Neural progenitor cell (in vitro differentiated cells): ENCODE data around the gene C15orf61. TPM values are rescaled to one million over a fixed set of nuclear protein-coding genes. Genes with fewer than 3 reads are reported as not detected.

Experiments
- DNase-seq: peaks from one replicate; pipeline ENCODE4 v3.0.0-alpha.2; 2016; ENCODE audit warnings: low spot score
- H2AFZ ChIP-seq: fragments of 200-600 bp; sonication (generic); replicated peaks from 2 replicates; pipeline ENCODE4 v1.6.1; 2016; ENCODE audit warnings: antibody characterized with exemption
- H3F3A ChIP-seq: fragments of 200-600 bp; sonication (generic); 2 replicates; pipeline ENCODE4 v1.6.1; 2016; ENCODE audit warnings: antibody characterized with exemption, low read depth
- H3K27ac ChIP-seq: fragments of 200-600 bp; sonication (generic); 2 replicates; pipeline ENCODE4 v1.5.1; 2016; ENCODE audit warnings: mild to moderate bottlenecking
- H3K27me3 ChIP-seq: fragments of 200-600 bp; sonication (generic); 2 replicates; pipeline ENCODE4 v1.6.1; 2016; ENCODE audit warnings: mild to moderate bottlenecking, moderate library complexity
- H3K36me3 ChIP-seq: fragments of 200-600 bp; sonication (generic); 2 replicates; pipeline ENCODE4 v1.5.1; 2016
- H3K4me1 ChIP-seq: fragments of 200-600 bp; sonication (generic); 2 replicates; pipeline ENCODE4 v1.6.1; 2016; ENCODE audit warnings: mixed run types
- H3K4me2 ChIP-seq: fragments of 200-600 bp; sonication (generic); 2 replicates; pipeline ENCODE4 v1.6.1; 2016
- H3K4me3 ChIP-seq: fragments of 200-600 bp; sonication (generic); 2 replicates; pipeline ENCODE4 v1.5.1; 2016
- H3K79me2 ChIP-seq: fragments of 200-600 bp; sonication (generic); 2 replicates; pipeline ENCODE4 v1.6.1; 2016; ENCODE audit warnings: low read depth
- H3K9ac ChIP-seq: fragments of 200-600 bp; sonication (generic); 2 replicates; pipeline ENCODE4 v1.6.1; 2016
- H3K9me3 ChIP-seq: fragments of 200-600 bp; sonication (generic); 2 replicates; pipeline ENCODE4 v1.5.1; 2016; ENCODE audit warnings: low read depth
- H4K20me1 ChIP-seq: fragments of 200-600 bp; sonication (generic); 2 replicates; pipeline ENCODE4 v1.6.1; 2016; ENCODE audit warnings: low read depth
- H3K27ac Mint-ChIP-seq: 3 replicates; pipeline ENCODE4 v1.8.0; 2021; ENCODE audit warnings: mixed read lengths
- H3K27me3 Mint-ChIP-seq: 2 replicates; pipeline ENCODE4 v1.8.0; 2022; ENCODE audit warnings: low read depth, mild to moderate bottlenecking, inconsistent platforms, moderate library complexity, mixed read lengths; ENCODE audit not compliant: insufficient read depth
- H3K36me3 Mint-ChIP-seq: 3 replicates; pipeline ENCODE4 v1.8.0; 2021; ENCODE audit warnings: mixed read lengths
- H3K4me1 Mint-ChIP-seq: 3 replicates; pipeline ENCODE4 v1.8.0; 2021; ENCODE audit warnings: mixed read lengths
- H3K4me3 Mint-ChIP-seq: 3 replicates; pipeline ENCODE4 v1.8.0; 2021; ENCODE audit warnings: mild to moderate bottlenecking, moderate library complexity, mixed read lengths
- H3K9me3 Mint-ChIP-seq: 3 replicates; pipeline ENCODE4 v1.8.0; 2020; ENCODE audit warnings: mixed read lengths
- EZH2 ChIP-seq: fragments of 200-600 bp; sonication (generic); IDR thresholded peaks from 2 replicates; pipeline ENCODE4 v1.6.1; 2017; ENCODE audit warnings: antibody characterized with exemption, mild to moderate bottlenecking, moderate library complexity
- EZH2phosphoT487 ChIP-seq: fragments of 200-600 bp; sonication (generic); IDR thresholded peaks from 2 replicates; pipeline ENCODE4 v1.6.1; 2017; ENCODE audit warnings: antibody characterized with exemption
- total RNA-seq: library from RNA; depleted of rRNA; stranded (reverse); fragments of >200 nt; gene quantifications from 2 replicates; pipeline ENCODE4 v1.2.3, GENCODE V29; 2015; ENCODE audit warnings: low replicate concordance
- TF ChIP-seq, protein P1 (sequence below): fragments of 200-600 bp; sonication (generic); IDR thresholded peaks from 2 replicates; pipeline ENCODE4 v1.5.1; 2017; ENCODE audit warnings: antibody characterized with exemption, mild to moderate bottlenecking

The C15orf61 gene
- total RNA-seq, 1 donor from 2014 or later = 3.5 TPM

DNA sequence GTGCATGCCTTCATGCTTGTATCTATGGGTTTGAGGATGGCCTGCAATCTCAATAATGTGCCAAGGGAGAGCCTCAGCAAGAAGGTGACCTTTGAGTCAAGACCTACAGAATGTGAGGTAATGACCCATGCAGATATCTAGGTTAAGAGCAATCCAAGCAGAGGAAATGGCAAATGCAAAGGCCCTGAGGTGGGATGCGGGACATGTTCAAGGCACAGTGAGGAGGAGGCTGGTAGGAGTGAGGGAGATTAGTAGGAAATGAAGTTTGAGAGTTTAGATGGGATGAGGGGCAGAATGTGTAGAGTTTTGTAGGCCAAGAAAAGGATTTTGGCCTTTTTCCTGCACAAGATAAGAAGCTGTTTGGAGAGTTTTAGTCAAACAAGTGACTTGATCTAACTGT lies 16.8 kb downstream of the C15orf61 start:
- Mint-ChIP-seq H3K36me3 (no peaks in the 10 kb centered on the region), H3K27me3 (peaks cover 3% of the 10 kb centered on the region), H3K27ac (no peak overlapping the region), H3K9me3 (no peaks in the 10 kb centered on the region), H3K4me3 (no peak overlapping the region), H3K4me1 (peaks cover 21% of the 10 kb centered on the region)
- Histone ChIP-seq H3F3A (peaks cover 11% of the 10 kb centered on the region), H4K20me1 (no peaks in the 10 kb centered on the region), H3K27ac (no peak overlapping the region), H3K4me3 (no peak overlapping the region), H3K4me1 (peaks cover 17% of the 10 kb centered on the region), H3K36me3 (no peaks in the 10 kb centered on the region), H2AFZ (no peak overlapping the region), H3K4me2 (no peak overlapping the region), H3K27me3 (no peaks in the 10 kb centered on the region), H3K9me3 (no peaks in the 10 kb centered on the region), H3K79me2 (peaks cover under 1% of the 10 kb centered on the region), H3K9ac (no peak overlapping the region)
- no peak for TF ChIP-seq EZH2phosphoT487
- TF ChIP-seq EZH2 = no peak
- TF ChIP-seq, protein P1, sequence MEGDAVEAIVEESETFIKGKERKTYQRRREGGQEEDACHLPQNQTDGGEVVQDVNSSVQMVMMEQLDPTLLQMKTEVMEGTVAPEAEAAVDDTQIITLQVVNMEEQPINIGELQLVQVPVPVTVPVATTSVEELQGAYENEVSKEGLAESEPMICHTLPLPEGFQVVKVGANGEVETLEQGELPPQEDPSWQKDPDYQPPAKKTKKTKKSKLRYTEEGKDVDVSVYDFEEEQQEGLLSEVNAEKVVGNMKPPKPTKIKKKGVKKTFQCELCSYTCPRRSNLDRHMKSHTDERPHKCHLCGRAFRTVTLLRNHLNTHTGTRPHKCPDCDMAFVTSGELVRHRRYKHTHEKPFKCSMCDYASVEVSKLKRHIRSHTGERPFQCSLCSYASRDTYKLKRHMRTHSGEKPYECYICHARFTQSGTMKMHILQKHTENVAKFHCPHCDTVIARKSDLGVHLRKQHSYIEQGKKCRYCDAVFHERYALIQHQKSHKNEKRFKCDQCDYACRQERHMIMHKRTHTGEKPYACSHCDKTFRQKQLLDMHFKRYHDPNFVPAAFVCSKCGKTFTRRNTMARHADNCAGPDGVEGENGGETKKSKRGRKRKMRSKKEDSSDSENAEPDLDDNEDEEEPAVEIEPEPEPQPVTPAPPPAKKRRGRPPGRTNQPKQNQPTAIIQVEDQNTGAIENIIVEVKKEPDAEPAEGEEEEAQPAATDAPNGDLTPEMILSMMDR = no peak
- DNase-seq = no peak

DNA sequence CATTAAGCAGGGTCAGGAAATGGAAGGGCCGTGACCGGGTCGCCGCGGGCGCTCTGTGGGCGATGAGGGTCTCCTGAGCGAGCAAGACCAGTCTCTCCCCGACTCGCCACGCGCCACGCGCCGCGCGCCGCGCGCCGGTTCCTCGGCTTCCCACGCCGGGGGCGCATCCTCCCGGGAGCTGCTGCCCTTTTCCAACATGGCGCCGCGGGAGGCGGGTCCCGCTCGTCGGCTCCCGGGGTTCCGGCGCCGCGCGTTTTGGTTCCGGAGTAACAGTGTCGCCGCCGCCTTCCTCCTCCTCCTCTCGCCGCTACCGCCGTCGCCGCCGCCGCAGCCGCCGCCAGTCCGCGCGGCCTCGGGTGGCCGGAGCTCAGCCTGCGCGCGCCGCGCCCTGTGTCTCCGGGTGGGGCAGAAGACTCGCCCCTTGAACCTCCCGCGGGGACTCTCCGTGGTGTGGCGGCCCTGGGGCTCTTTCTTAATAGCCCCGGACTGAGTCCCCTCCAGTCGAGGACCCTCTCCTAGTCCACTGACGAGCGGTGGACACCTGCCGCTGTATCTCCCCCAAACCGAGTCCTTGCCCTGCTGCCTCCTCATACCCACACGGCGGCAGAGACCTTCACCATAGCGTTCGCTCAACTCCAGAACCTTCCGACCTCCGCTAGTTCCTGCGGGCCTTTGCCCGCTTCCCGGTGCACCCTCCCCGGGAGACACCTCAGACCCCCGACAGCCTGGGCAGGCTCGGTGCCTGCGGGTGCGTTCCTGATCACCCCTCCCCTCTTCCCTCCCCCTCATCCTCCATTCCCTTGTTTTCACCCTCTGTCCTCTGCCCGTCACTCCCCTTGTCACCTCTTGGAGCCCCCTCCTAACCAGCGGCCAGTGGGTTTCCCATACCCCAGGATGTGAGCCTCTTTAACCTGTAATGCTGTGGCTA lies 21.8 kb downstream of the C15orf61 start, which contains the start of gene MAP2K5:
Gene MAP2K5, plus strand, starts transcription at position 284 of the 928 bp plus-strand sequence. Its CDS starts 633 bp downstream, at position 917.
- TF ChIP-seq, protein P1 = no peak
- TF ChIP-seq EZH2 = no peak
- no peak for TF ChIP-seq EZH2phosphoT487
- H3K4me2 ChIP-seq = peak within 1 kb of the TSS; percentile 84
- peaks cover 9% of the 10 kb centered on the region for H3F3A ChIP-seq
- Mint-ChIP-seq H3K36me3 (peaks cover 3% of the 10 kb centered on the region), H3K4me3 (peak within 1 kb of the TSS; percentile 98), H3K9me3 (no peaks in the 10 kb centered on the region), H3K27me3 (peaks cover 3% of the 10 kb centered on the region), H3K4me1 (peaks cover 33% of the 10 kb centered on the region), H3K27ac (peak within 1 kb of the TSS; percentile 91)
- no peaks in the 10 kb centered on the region for H3K9me3 ChIP-seq
- H2AFZ ChIP-seq = peak within 1 kb of the TSS; percentile 96
- peak within 1 kb of the TSS; percentile 55 for H3K9ac ChIP-seq
- peaks cover 13% of the 10 kb centered on the region for H3K4me1 ChIP-seq
- peak; percentile 85 for DNase-seq
- H4K20me1 ChIP-seq = peaks cover 3% of the 10 kb centered on the region
- peak within 1 kb of the TSS; percentile 99 for H3K4me3 ChIP-seq
- H3K27me3 ChIP-seq = no peaks in the 10 kb centered on the region
- no peak within 1 kb of the TSS for H3K27ac ChIP-seq
- peaks cover 28% of the 10 kb centered on the region for H3K79me2 ChIP-seq
- no peaks in the 10 kb centered on the region for H3K36me3 ChIP-seq

GRCh38 chr15:67543348-67543718 lies 22.4 kb downstream of the C15orf61 start:
- Histone ChIP-seq H3K9me3 (no peaks in the 10 kb centered on the region), H3K4me1 (peaks cover 20% of the 10 kb centered on the region), H3K27ac (no peak overlapping the region), H3K36me3 (no peaks in the 10 kb centered on the region), H3F3A (peaks cover 15% of the 10 kb centered on the region), H4K20me1 (peaks cover 3% of the 10 kb centered on the region), H3K27me3 (no peaks in the 10 kb centered on the region), H2AFZ (peak overlapping the region; percentile 96), H3K79me2 (peaks cover 28% of the 10 kb centered on the region), H3K4me2 (peak overlapping the region; percentile 84), H3K9ac (peak overlapping the region; percentile 55), H3K4me3 (peak overlapping the region; percentile 99)
- DNase-seq = peak; percentile 25
- H3K4me1 Mint-ChIP-seq = peaks cover 40% of the 10 kb centered on the region
- TF ChIP-seq EZH2 (no peak), EZH2phosphoT487 (no peak)
- TF ChIP-seq, protein P1 = no peak
- no peaks in the 10 kb centered on the region for H3K27me3 Mint-ChIP-seq
- H3K27ac Mint-ChIP-seq = no peak overlapping the region
- H3K9me3 Mint-ChIP-seq = no peaks in the 10 kb centered on the region
- peaks cover 3% of the 10 kb centered on the region for H3K36me3 Mint-ChIP-seq
- peak overlapping the region; percentile 98 for H3K4me3 Mint-ChIP-seq
